NB4 (cell line): ENCODE results near the gene OR8D4.

Source experiments
- DNase-seq: peaks from one replicate; pipeline ENCODE4 v3.0.0; 2010; ENCODE audit warnings: low read depth
- H3K4me3 ChIP-seq: one replicate; pipeline ENCODE4 v1.5.1; 2011; ENCODE audit warnings: mild to moderate bottlenecking, low read depth, low read length, moderate library complexity
- CTCF ChIP-seq: IDR thresholded peaks from one replicate; pipeline ENCODE4 v1.5.1; 2012; ENCODE audit warnings: low read depth, low read length
- MAX ChIP-seq: IDR thresholded peaks from 2 replicates; pipeline ENCODE4 v1.6.1; 2011; ENCODE audit warnings: low read depth, low read length
- MYC ChIP-seq: IDR thresholded peaks from 2 replicates; pipeline ENCODE4 v1.6.1; 2011; ENCODE audit warnings: low read depth, low read length
- POLR2A ChIP-seq: IDR thresholded peaks from 2 replicates; pipeline ENCODE4 v1.6.1; 2011; ENCODE audit warnings: mild to moderate bottlenecking; ENCODE audit not compliant: insufficient read length; ENCODE audit errors: extremely low read depth

Gene OR8D4

GRCh38 chr11:123880912-123881311 is 21.1 kb upstream of the OR8D4 start:
- TF ChIP-seq CTCF: no peak
- TF ChIP-seq MAX: no peak
- no peak for TF ChIP-seq POLR2A
- no peak for TF ChIP-seq MYC

GRCh38 chr11:123885570-123885969 is 16.4 kb upstream of the OR8D4 start, which contains the start of gene TMEM225:
Gene TMEM225 (minus strand): TSS chr11:123885670. CDS start chr11:123885425, 245 bp downstream.
- no peak within 1 kb of the TSS for H3K4me3 ChIP-seq
- TF ChIP-seq POLR2A: no peak

More at GRCh38 chr11:123880912-123881311, 21.1 kb upstream of the OR8D4 start:
- DNase-seq: no peak
- no peak overlapping the region for H3K4me3 ChIP-seq

GRCh38 chr11:123892031-123892430 is 9.9 kb upstream of the OR8D4 start:
- no peak overlapping the region for H3K4me3 ChIP-seq
- DNase-seq: no peak
- no peak for TF ChIP-seq MYC
- TF ChIP-seq CTCF: no peak
- no peak for TF ChIP-seq MAX

More at GRCh38 chr11:123885570-123885969, 16.4 kb upstream of the OR8D4 start, which contains the start of gene TMEM225:
- DNase-seq: no peak

- no peak overlapping the region for H3K4me3 ChIP-seq
- TF ChIP-seq CTCF: no peak
- no peak for TF ChIP-seq MAX
- TF ChIP-seq POLR2A: no peak
- no peak for TF ChIP-seq MYC
- no peak for DNase-seq
These were observed 2.2 kb upstream of the OR8D4 start for GRCh38 chr11:123899792-123900191.

GRCh38 chr11:123903932-123904331 is 2.0 kb downstream of the OR8D4 start:
- H3K4me3 ChIP-seq: no peak overlapping the region
- no peak for DNase-seq
- TF ChIP-seq CTCF (no peak), MAX (no peak), MYC (no peak), POLR2A (no peak)

- no peak overlapping the region for H3K4me3 ChIP-seq
- TF ChIP-seq POLR2A: no peak
- no peak for DNase-seq
These were observed 3.0 kb downstream of the OR8D4 start for GRCh38 chr11:123904932-123905331.

- DNase-seq: no peak
- H3K4me3 ChIP-seq: no peak overlapping the region
- TF ChIP-seq POLR2A: no peak
- TF ChIP-seq MYC: no peak
These were observed 3.9 kb downstream of the OR8D4 start for GRCh38 chr11:123905826-123906225.
